C4-2B (cell line): ENCODE data around the gene CNGA3.

ENCODE experiments used
- H3K27ac ChIP-seq: fragments of 450-650 bp; 2 replicates; pipeline ENCODE4 v1.5.1; 2017
- ZFX ChIP-seq: fragments of 450-650 bp; IDR thresholded peaks from 2 replicates; pipeline ENCODE4 v1.6.1; 2017
- TF ChIP-seq, protein P1 (sequence below): fragments of 450-650 bp; conservative IDR thresholded peaks from 2 replicates; pipeline ENCODE4 v1.5.1; 2017; ENCODE audit warnings: mild to moderate bottlenecking

CNGA3 gene

DNA sequence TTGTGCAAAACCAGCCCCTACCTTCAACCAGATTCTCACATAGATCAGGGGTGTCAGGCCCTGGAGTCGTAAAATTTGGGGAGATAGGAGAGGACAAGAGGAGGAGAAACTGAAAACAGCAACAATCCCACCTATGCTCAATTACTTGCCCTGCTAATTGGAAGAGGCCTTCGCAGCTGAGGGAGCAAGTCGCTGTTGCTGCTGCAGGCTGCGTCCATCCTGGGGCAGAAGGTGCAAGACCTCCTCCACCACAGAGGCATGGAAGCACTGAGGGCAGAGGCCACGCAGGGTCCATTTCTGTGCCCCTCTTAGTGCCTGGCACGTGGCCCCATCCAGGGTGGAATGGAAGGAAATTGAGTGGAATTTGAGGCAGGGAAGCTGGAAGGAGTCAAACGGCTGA, 36.5 kb downstream of the CNGA3 start:
- TF ChIP-seq, protein P1, sequence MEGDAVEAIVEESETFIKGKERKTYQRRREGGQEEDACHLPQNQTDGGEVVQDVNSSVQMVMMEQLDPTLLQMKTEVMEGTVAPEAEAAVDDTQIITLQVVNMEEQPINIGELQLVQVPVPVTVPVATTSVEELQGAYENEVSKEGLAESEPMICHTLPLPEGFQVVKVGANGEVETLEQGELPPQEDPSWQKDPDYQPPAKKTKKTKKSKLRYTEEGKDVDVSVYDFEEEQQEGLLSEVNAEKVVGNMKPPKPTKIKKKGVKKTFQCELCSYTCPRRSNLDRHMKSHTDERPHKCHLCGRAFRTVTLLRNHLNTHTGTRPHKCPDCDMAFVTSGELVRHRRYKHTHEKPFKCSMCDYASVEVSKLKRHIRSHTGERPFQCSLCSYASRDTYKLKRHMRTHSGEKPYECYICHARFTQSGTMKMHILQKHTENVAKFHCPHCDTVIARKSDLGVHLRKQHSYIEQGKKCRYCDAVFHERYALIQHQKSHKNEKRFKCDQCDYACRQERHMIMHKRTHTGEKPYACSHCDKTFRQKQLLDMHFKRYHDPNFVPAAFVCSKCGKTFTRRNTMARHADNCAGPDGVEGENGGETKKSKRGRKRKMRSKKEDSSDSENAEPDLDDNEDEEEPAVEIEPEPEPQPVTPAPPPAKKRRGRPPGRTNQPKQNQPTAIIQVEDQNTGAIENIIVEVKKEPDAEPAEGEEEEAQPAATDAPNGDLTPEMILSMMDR, result no peak
- TF ChIP-seq ZFX, result no peak
- H3K27ac ChIP-seq, result no peak overlapping the region

- TF ChIP-seq ZFX, result no peak
- TF ChIP-seq, protein P1, result no peak
These were observed 36.9 kb downstream of the CNGA3 start for GRCh38 chr2:98383166-98383565.

GRCh38 chr2:98385050-98385699, 38.9 kb downstream of the CNGA3 start:
- no peak overlapping the region for H3K27ac ChIP-seq
- TF ChIP-seq, protein P1, result peak; percentile 96
- no peak for TF ChIP-seq ZFX

More at GRCh38 chr2:98383166-98383565, 36.9 kb downstream of the CNGA3 start:
- H3K27ac ChIP-seq, result no peak overlapping the region

DNA sequence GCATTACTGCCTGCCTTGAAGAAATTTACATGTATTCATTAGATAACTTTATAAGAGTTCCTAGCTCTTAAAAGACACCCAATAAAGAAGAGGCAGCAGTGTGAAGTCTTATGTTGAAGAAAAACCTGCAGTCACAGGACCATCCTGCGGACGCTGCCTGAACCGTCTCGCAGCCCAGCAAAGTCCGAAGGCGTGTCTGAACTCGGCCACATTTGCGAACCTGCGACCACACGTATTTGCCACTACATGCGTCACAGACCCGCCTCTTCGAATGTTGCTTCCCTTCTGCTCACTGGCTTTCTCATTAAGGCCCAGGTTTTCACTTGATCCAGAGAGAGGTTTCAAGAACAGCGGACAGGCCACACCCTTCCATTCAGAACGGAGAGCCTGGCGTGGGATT, 41.2 kb downstream of the CNGA3 start:
- no peak overlapping the region for H3K27ac ChIP-seq
- TF ChIP-seq ZFX, result no peak
- TF ChIP-seq, protein P1, result no peak

DNA sequence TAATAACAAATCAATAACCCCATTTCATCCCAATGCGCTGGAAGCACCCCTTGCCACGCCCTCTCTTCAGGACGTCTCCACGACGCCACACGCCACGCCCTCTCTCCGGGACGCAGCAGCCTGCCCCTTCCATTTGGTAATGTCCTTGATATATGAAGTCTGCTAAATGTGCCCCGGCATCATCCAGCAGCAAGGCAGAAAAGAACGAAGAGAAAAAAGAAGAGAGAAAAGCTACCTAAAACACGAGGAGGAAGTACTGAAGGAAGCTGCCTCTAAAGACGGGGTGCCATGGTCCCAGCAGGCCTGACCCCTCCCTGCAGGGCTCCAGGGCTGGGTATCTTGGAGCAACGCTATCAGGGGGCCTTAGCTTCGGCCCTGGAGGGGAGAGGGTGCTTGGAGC, 41.8 kb downstream of the CNGA3 start:
- no peak overlapping the region for H3K27ac ChIP-seq
- TF ChIP-seq, protein P1, result no peak
- TF ChIP-seq ZFX, result no peak

- TF ChIP-seq, protein P1, result no peak
- TF ChIP-seq ZFX, result no peak
- H3K27ac ChIP-seq, result no peak overlapping the region
These were observed 42.5 kb downstream of the CNGA3 start for GRCh38 chr2:98388601-98389250.

DNA sequence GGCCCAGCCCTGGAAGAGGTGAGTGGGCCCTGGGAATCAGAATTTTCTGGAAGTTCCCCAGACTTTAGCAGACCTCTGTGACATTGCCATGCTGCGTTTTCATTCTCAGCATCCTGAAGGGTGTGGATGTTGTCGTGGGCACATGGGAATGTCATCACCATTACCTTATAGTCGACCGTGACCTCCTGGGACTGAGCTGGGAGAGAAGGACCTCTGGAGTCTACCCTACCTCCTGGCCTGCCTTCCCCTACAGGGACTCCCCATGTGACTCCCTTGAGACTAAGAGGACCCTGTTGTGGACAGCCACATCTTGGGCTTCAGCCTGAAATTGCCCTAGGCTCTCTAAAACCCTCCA, 43.0 kb downstream of the CNGA3 start:
- no peak for TF ChIP-seq ZFX
- TF ChIP-seq, protein P1, result no peak
- no peak overlapping the region for H3K27ac ChIP-seq
